ENCODE results near the gene GMDS.

- TF ChIP-seq NFE2L2 (IDR thresholded peaks at IDR 0.05; ENCODE audit: low read depth, low read length) (no peak), POLR2A (IDR thresholded peaks at IDR 0.05; ENCODE audit: low read depth, low read length) (no peak), SMC3 (IDR thresholded peaks at IDR 0.05; ENCODE audit: low read depth, low read length) (no peak), RFX5 (IDR thresholded peaks at IDR 0.05; ENCODE audit: low read depth, low read length) (no peak), MXI1 (IDR thresholded peaks at IDR 0.05; ENCODE audit: borderline replicate concordance, low read depth, low read length) (no peak), RAD21 (IDR thresholded peaks at IDR 0.05; ENCODE audit: low read length) (no peak), MAZ (IDR thresholded peaks at IDR 0.05; ENCODE audit: borderline replicate concordance, low read depth, low read length) (no peak), CEBPB (IDR thresholded peaks at IDR 0.05; ENCODE audit: low read depth, low read length) (no peak), RCOR1 (IDR thresholded peaks at IDR 0.05; ENCODE audit: insufficient replicate concordance, low read length) (no peak), FOS (IDR thresholded peaks at IDR 0.05; ENCODE audit: low read depth, low read length) (no peak), BHLHE40 (IDR thresholded peaks at IDR 0.05; ENCODE audit: low read depth, low read length) (no peak)
- TF ChIP-seq, protein P1, sequence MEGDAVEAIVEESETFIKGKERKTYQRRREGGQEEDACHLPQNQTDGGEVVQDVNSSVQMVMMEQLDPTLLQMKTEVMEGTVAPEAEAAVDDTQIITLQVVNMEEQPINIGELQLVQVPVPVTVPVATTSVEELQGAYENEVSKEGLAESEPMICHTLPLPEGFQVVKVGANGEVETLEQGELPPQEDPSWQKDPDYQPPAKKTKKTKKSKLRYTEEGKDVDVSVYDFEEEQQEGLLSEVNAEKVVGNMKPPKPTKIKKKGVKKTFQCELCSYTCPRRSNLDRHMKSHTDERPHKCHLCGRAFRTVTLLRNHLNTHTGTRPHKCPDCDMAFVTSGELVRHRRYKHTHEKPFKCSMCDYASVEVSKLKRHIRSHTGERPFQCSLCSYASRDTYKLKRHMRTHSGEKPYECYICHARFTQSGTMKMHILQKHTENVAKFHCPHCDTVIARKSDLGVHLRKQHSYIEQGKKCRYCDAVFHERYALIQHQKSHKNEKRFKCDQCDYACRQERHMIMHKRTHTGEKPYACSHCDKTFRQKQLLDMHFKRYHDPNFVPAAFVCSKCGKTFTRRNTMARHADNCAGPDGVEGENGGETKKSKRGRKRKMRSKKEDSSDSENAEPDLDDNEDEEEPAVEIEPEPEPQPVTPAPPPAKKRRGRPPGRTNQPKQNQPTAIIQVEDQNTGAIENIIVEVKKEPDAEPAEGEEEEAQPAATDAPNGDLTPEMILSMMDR (conservative IDR thresholded peaks at IDR 0.05; ENCODE audit: low read depth, low read length) = no peak
- TF ChIP-seq, protein P2, sequence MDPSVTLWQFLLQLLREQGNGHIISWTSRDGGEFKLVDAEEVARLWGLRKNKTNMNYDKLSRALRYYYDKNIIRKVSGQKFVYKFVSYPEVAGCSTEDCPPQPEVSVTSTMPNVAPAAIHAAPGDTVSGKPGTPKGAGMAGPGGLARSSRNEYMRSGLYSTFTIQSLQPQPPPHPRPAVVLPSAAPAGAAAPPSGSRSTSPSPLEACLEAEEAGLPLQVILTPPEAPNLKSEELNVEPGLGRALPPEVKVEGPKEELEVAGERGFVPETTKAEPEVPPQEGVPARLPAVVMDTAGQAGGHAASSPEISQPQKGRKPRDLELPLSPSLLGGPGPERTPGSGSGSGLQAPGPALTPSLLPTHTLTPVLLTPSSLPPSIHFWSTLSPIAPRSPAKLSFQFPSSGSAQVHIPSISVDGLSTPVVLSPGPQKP (IDR thresholded peaks at IDR 0.05; ENCODE audit: borderline replicate concordance, low read depth, low read length) = no peak
- TF ChIP-seq, protein P3, sequence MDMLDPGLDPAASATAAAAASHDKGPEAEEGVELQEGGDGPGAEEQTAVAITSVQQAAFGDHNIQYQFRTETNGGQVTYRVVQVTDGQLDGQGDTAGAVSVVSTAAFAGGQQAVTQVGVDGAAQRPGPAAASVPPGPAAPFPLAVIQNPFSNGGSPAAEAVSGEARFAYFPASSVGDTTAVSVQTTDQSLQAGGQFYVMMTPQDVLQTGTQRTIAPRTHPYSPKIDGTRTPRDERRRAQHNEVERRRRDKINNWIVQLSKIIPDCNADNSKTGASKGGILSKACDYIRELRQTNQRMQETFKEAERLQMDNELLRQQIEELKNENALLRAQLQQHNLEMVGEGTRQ (IDR thresholded peaks at IDR 0.05; ENCODE audit: low read depth, low read length) = no peak
Observed at GRCh38 chr6:1689141-1689540, 556.3 kb downstream of the GMDS start.
